ENCODE results near the gene ADAMTSL3. TPM values are rescaled to one million over a fixed set of nuclear protein-coding genes. Genes with fewer than 3 reads are reported as not detected.

ADAMTSL3 gene
- total RNA-seq, 1 experiment from 2014 or later = 0.05 TPM

GRCh38 chr15:83866692-83867091 lies 212.8 kb downstream of the ADAMTSL3 start:
- Histone ChIP-seq H3K4me2 (ENCODE audit: low read length) (no peak overlapping the region), H3K27me3 (ENCODE audit: insufficient read depth, low read length) (no peaks in the 10 kb centered on the region; the same call in 1 of the 2 replicates), H3K4me3 (replicated peaks in 1 of 2; ENCODE audit: low read depth in 1 of 2, low read length in 2 of 2) (no peak overlapping the region), H4K20me1 (ENCODE audit: insufficient read depth) (no peaks in the 10 kb centered on the region), H3K4me1 (ENCODE audit: control insufficient read depth in 1 of 2, insufficient read depth in 2 of 2, low read length in 2 of 2) (0 out of 4 replicates have a peak, but pooled peaks cover 0 to 1% of the 10 kb centered on the region in 2 experiments), H3K36me3 (ENCODE audit: control insufficient read depth in 1 of 2, insufficient read depth in 2 of 2, low read length in 2 of 2) (no peaks in the 10 kb centered on the region), H3K9me3 (ENCODE audit: control insufficient read depth in 1 of 2, insufficient read depth in 1 of 2, low read depth in 1 of 2, low read length in 2 of 2) (no peaks in the 10 kb centered on the region), H2AFZ (ENCODE audit: low read depth, low read length, poor library complexity, severe bottlenecking) (no peak overlapping the region), H3K9me2 (ENCODE audit: insufficient read depth) (no peaks in the 10 kb centered on the region), H3K9ac (ENCODE audit: low read length) (no peak overlapping the region), H3K27ac (ENCODE audit: low read depth, low read length) (no peak overlapping the region), H3K79me2 (ENCODE audit: insufficient read depth, low read length) (no peaks in the 10 kb centered on the region)
- ATAC-seq (no peak), DNase-seq (ENCODE audit: low read depth, low spot score) (no peak)
- CTCF ChIA-PET = no interaction called here
- intact Hi-C loops (cut with micrococcal nuclease) = no loop called here
- TF ChIP-seq CEBPB (IDR thresholded peaks at IDR 0.05; ENCODE audit: low read depth) (no peak), EZH2phosphoT487 (IDR thresholded peaks at IDR 0.05; ENCODE audit: borderline replicate concordance) (no peak), YY1 (IDR thresholded peaks at IDR 0.05; ENCODE audit: extremely low read depth, insufficient replicate concordance, low read depth, low read length) (no peak), POLR2AphosphoS5 (IDR thresholded peaks at IDR 0.05; ENCODE audit: low read depth, low read length) (no peak), POLR2A (IDR thresholded peaks at IDR 0.05; ENCODE audit: borderline replicate concordance, extremely low read depth, insufficient read depth, insufficient read length) (no peak), SP1 (IDR thresholded peaks at IDR 0.05; ENCODE audit: low read depth) (no peak), SIN3A (IDR thresholded peaks at IDR 0.05; ENCODE audit: low read depth) (no peak), ATF3 (IDR thresholded peaks at IDR 0.05) (no peak), EGR1 (IDR thresholded peaks at IDR 0.05; ENCODE audit: low read depth) (no peak), SRF (IDR thresholded peaks at IDR 0.05; ENCODE audit: low read depth) (no peak), ZFX (IDR thresholded peaks at IDR 0.05) (no peak), JUND (IDR thresholded peaks at IDR 0.05) (no peak), CBX3 (IDR thresholded peaks at IDR 0.05; ENCODE audit: low read depth) (no peak), ZNF274 (IDR thresholded peaks at IDR 0.05; ENCODE audit: low read depth, low read length) (no peak), CTCF (IDR thresholded peaks at IDR 0.05 in 2 of 3, conservative IDR thresholded peaks at IDR 0.05 in 1 of 3; ENCODE audit: borderline replicate concordance in 1 of 3, insufficient read depth in 1 of 3, low read depth in 2 of 3, low read length in 2 of 3) (no peak), RAD21 (IDR thresholded peaks at IDR 0.05; ENCODE audit: low read depth) (no peak), MAX (IDR thresholded peaks at IDR 0.05) (no peak), EZH2 (IDR thresholded peaks at IDR 0.05) (no peak)
- BruUV-seq (replicated peaks) = no TSS peak
- POLR2A ChIA-PET = no interaction called here
- RAD21 ChIA-PET (ENCODE audit: low non-redundant PET in 1 of 2, low total read pairs in 2 of 2, uncharacterized antibody in 2 of 2, unreplicated experiment in 2 of 2) = no interaction called here

Data from HCT116 (cell line).